Kidney epithelial cell (primary cell): Measurements from ENCODE around the gene CCNF. TPM values are rescaled to one million over a fixed set of nuclear protein-coding genes. Genes with fewer than 3 reads are reported as not detected.

ENCODE experiments used
- DNase-seq: peaks from one replicate; pipeline ENCODE4 v3.0.0-alpha.2; 2010; ENCODE audit warnings: low read depth
- H3K27me3 ChIP-seq: 2 replicates; pipeline ENCODE4 v1.6.0; 2011; ENCODE audit warnings: low read length; ENCODE audit not compliant: control insufficient read depth, insufficient read depth
- H3K36me3 ChIP-seq: 2 replicates; pipeline ENCODE4 v1.5.1; 2011; ENCODE audit warnings: low read length; ENCODE audit not compliant: control insufficient read depth, insufficient read depth
- H3K4me3 ChIP-seq: 2 replicates; pipeline ENCODE4 v1.5.1; 2011; ENCODE audit warnings: low read depth, mild to moderate bottlenecking, control low read depth, low read length
- CTCF ChIP-seq: IDR thresholded peaks from 2 replicates; pipeline ENCODE4 v1.5.1; 2011; ENCODE audit warnings: mild to moderate bottlenecking, moderate library complexity, low read length, control low read depth, inconsistent platforms; ENCODE audit not compliant: insufficient read depth, poor library complexity, severe bottlenecking
- total RNA-seq: library from RNA; depleted of rRNA; stranded (reverse); fragments of >200 nt; gene quantifications from 2 replicates; pipeline ENCODE4 v1.2.3, GENCODE V29; 2015

The CCNF gene
- total RNA-seq, 1 donor from 2014 or later: 7.4 TPM

- H3K36me3 ChIP-seq: peaks cover 5% of the 10 kb centered on the region
- DNase-seq: no peak
- no peak for TF ChIP-seq CTCF
Measured at GRCh38 chr16:2492292-2492691, 63.0 kb downstream of the CCNF start.

GRCh38 chr16:2493605-2494004 is 64.4 kb downstream of the CCNF start:
- Histone ChIP-seq H3K27me3 (no peaks in the 10 kb centered on the region), H3K4me3 (no peak overlapping the region), H3K36me3 (peaks cover 5% of the 10 kb centered on the region)
- DNase-seq: no peak
- no peak for TF ChIP-seq CTCF

More at GRCh38 chr16:2492292-2492691, 63.0 kb downstream of the CCNF start:
- Histone ChIP-seq H3K4me3 (no peak overlapping the region), H3K27me3 (no peaks in the 10 kb centered on the region)

GRCh38 chr16:2494616-2495015 is 65.4 kb downstream of the CCNF start:
- no peaks in the 10 kb centered on the region for H3K27me3 ChIP-seq
- no peak for TF ChIP-seq CTCF
- H3K36me3 ChIP-seq: peaks cover 5% of the 10 kb centered on the region
- no peak overlapping the region for H3K4me3 ChIP-seq
- DNase-seq: no peak

- no peak for DNase-seq
- peaks cover 5% of the 10 kb centered on the region for H3K36me3 ChIP-seq
- no peaks in the 10 kb centered on the region for H3K27me3 ChIP-seq
- no peak for TF ChIP-seq CTCF
- no peak overlapping the region for H3K4me3 ChIP-seq
Measured at GRCh38 chr16:2495041-2495440, 65.8 kb downstream of the CCNF start.

GRCh38 chr16:2496223-2497115 is 67.2 kb downstream of the CCNF start:
- TF ChIP-seq CTCF: no peak

More at GRCh38 chr16:2496223-2497115, 67.2 kb downstream of the CCNF start:
- peaks cover 5% of the 10 kb centered on the region for H3K36me3 ChIP-seq
- H3K27me3 ChIP-seq: no peaks in the 10 kb centered on the region
- DNase-seq: no peak
- H3K4me3 ChIP-seq: no peak overlapping the region
